ENCODE results near the gene AKR1D1.

DNA sequence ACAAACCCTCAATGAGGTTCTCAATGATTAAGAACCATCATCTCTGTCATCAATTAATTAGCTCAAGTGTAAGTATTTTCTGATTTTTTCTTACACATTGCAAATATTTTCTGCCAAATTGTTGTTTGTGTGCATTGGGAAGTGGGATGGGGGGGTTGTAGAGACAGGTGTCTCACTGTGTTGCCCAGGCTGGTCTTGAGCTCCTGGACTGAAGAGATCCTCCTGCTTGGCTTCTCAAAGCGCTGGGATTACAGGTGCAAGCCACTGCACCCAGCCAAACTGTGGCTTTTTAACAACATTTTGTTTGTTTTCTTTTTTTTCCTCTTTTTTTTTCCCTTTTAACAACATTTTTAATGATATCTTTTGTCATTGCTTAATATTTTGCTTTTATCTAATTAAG is 87.5 kb downstream of the AKR1D1 start:
- TF ChIP-seq, protein P1, sequence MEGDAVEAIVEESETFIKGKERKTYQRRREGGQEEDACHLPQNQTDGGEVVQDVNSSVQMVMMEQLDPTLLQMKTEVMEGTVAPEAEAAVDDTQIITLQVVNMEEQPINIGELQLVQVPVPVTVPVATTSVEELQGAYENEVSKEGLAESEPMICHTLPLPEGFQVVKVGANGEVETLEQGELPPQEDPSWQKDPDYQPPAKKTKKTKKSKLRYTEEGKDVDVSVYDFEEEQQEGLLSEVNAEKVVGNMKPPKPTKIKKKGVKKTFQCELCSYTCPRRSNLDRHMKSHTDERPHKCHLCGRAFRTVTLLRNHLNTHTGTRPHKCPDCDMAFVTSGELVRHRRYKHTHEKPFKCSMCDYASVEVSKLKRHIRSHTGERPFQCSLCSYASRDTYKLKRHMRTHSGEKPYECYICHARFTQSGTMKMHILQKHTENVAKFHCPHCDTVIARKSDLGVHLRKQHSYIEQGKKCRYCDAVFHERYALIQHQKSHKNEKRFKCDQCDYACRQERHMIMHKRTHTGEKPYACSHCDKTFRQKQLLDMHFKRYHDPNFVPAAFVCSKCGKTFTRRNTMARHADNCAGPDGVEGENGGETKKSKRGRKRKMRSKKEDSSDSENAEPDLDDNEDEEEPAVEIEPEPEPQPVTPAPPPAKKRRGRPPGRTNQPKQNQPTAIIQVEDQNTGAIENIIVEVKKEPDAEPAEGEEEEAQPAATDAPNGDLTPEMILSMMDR (conservative IDR thresholded peaks at IDR 0.05 in 1 of 2, IDR thresholded peaks at IDR 0.05 in 1 of 2; ENCODE audit: extremely low read depth in 1 of 2, insufficient read depth in 1 of 2, low read depth in 1 of 2, low read length in 2 of 2) = no peak
- no peak for TF ChIP-seq EZH2 (IDR thresholded peaks at IDR 0.05; ENCODE audit: borderline replicate concordance, low read length)

All from mammary epithelial cell (primary cell).